ENCODE measurements around the gene COPA.

COPA gene

GRCh38 chr1:160362168-160362957 lies 19.3 kb upstream of the COPA start:
- DNase-seq = peak; percentile 65

GRCh38 chr1:160361814-160362167 lies 18.7 kb upstream of the COPA start:
- no peak for DNase-seq

- no peak for DNase-seq
These were observed 18.1 kb upstream of the COPA start for GRCh38 chr1:160361199-160361598.

GRCh38 chr1:160360227-160360695 lies 17.2 kb upstream of the COPA start:
- DNase-seq = no peak

GRCh38 chr1:160359559-160360226 lies 16.6 kb upstream of the COPA start:
- DNase-seq = no peak

- no peak for DNase-seq
These were observed 15.0 kb upstream of the COPA start for GRCh38 chr1:160358073-160358472.

GRCh38 chr1:160357286-160358002 lies 14.4 kb upstream of the COPA start:
- no peak for DNase-seq

GRCh38 chr1:160354388-160354985 lies 11.4 kb upstream of the COPA start:
- DNase-seq = peak; percentile 47

GRCh38 chr1:160353223-160353622 lies 10.2 kb upstream of the COPA start:
- DNase-seq = no peak

- no peak for DNase-seq
These were observed 9.5 kb upstream of the COPA start for GRCh38 chr1:160352555-160352954.

- DNase-seq = no peak
These were observed 8.6 kb upstream of the COPA start for GRCh38 chr1:160351629-160352028.

- peak; percentile 40 for DNase-seq
These were observed 3.9 kb upstream of the COPA start for GRCh38 chr1:160346958-160347357.

- DNase-seq = no peak
These were observed 3.4 kb upstream of the COPA start for GRCh38 chr1:160346463-160346862.

GRCh38 chr1:160344936-160345335 lies 1.9 kb upstream of the COPA start:
- DNase-seq = no peak

GRCh38 chr1:160344241-160344640 lies 1.2 kb upstream of the COPA start:
- DNase-seq = no peak

GRCh38 chr1:160342526-160342925 lies 524 bp downstream of the COPA start:
- DNase-seq = peak; percentile 65

GRCh38 chr1:160340866-160341265 lies 2.2 kb downstream of the COPA start:
- DNase-seq = no peak

GRCh38 chr1:160340146-160340545 lies 2.9 kb downstream of the COPA start:
- DNase-seq = no peak

GRCh38 chr1:160338580-160338979 lies 4.5 kb downstream of the COPA start:
- DNase-seq = no peak

GRCh38 chr1:160332516-160332915 lies 10.5 kb downstream of the COPA start:
- DNase-seq = no peak

- DNase-seq = no peak
These were observed 12.9 kb downstream of the COPA start for GRCh38 chr1:160330119-160330518.

GRCh38 chr1:160328184-160328583 lies 14.9 kb downstream of the COPA start:
- no peak for DNase-seq

- peak; percentile 24 for DNase-seq
These were observed 16.6 kb downstream of the COPA start for GRCh38 chr1:160326418-160326817.
